Measurements from ENCODE around the gene CRYBG3. TPM values are rescaled to one million over a fixed set of nuclear protein-coding genes. Genes with fewer than 3 reads are reported as not detected.

CRYBG3 gene
- total and polyA plus RNA-seq, 2 experiments from 2014 or later: 2.7 to 20.9 TPM

DNA sequence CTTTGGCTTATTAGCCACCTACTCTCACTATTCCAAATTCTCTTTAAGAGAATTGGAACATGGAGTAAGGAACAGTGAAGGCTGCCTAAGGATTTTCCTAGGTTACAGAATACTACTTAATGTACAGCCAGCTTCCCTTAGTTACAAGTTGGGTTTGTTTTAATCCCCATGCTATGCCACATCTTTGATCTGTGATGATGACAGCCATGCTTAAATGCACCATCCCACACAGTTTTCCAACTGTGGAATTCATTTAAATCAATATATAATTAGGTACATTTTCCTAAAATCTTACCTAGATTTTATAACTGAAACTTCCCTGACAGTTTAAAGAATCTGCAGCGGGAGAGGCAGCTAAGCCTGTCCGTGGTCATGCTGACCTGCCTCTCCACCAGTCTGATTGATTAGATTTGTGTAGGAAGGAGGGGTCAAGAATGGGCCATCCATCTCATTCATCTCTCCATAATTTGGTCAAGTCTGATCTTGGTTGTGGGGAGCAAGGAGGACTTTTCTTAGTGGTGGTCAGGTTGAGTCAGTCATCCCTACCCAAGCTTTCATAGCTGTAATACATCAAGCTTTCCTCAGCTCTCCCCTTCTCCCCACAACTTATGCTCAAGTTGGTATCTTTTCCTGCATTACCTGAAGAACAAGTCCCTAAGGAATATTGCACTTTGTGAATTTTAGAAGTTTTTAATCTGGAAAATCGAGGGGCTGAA lies 113.3 kb downstream of the CRYBG3 start:
- H3K4me3 ChIP-seq: no peak overlapping the region
- H3K36me3 ChIP-seq: peaks cover 27% of the 10 kb centered on the region
- no peaks in the 10 kb centered on the region for H3K27me3 ChIP-seq
- no peak for TF ChIP-seq CTCF (IDR thresholded peaks at IDR 0.05; ENCODE audit: low read depth, low read length)
- no peaks in the 10 kb centered on the region for H3K9me3 ChIP-seq (ENCODE audit: low read depth)
- no peaks in the 10 kb centered on the region for H3K4me1 ChIP-seq (ENCODE audit: low read depth)
- no peak for DNase-seq (ENCODE audit: low read depth in 1 of 2, low spot score in 1 of 2)
- H3K27ac ChIP-seq: no peak overlapping the region

DNA sequence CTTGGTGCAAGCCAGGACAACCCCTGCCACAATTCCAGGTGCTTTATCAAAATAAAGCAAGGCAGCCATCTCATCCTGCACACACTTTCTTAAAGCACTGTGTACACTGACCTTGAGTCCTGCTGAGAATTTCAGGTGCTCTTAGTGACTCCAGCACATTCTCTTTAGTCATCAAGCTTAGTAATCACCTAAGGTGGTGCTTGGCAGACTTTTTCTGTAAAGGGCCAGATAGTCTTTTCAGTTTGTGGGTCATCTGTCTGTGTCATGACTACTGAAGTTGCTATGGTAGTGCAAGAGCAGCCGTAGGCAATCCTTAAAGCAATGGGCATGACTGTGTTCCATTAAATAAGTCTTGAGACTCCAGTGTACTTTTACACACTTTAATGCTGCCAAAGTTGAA lies 114.0 kb downstream of the CRYBG3 start:
- H3K4me1 ChIP-seq (ENCODE audit: low read depth): no peaks in the 10 kb centered on the region
- no peak overlapping the region for H3K4me3 ChIP-seq
- DNase-seq (ENCODE audit: low read depth in 1 of 2, low spot score in 1 of 2): no peak
- H3K9me3 ChIP-seq (ENCODE audit: low read depth): no peaks in the 10 kb centered on the region
- H3K36me3 ChIP-seq: peaks cover 27% of the 10 kb centered on the region
- no peak for TF ChIP-seq CTCF (IDR thresholded peaks at IDR 0.05; ENCODE audit: low read depth, low read length)
- H3K27ac ChIP-seq: no peak overlapping the region
- H3K27me3 ChIP-seq: no peaks in the 10 kb centered on the region

- no peak for TF ChIP-seq CTCF (IDR thresholded peaks at IDR 0.05; ENCODE audit: low read depth, low read length)
These were observed 115.4 kb downstream of the CRYBG3 start for GRCh38 chr3:97937205-97937604.

GRCh38 chr3:97938444-97938843 lies 116.6 kb downstream of the CRYBG3 start:
- Histone ChIP-seq H3K36me3 (peaks cover 42% of the 10 kb centered on the region), H3K4me3 (no peak overlapping the region), H3K9me3 (ENCODE audit: low read depth) (no peaks in the 10 kb centered on the region), H3K27me3 (no peaks in the 10 kb centered on the region), H3K4me1 (ENCODE audit: low read depth) (no peaks in the 10 kb centered on the region), H3K27ac (no peak overlapping the region)
- no peak for DNase-seq (ENCODE audit: low read depth in 1 of 2, low spot score in 1 of 2)
- TF ChIP-seq CTCF (IDR thresholded peaks at IDR 0.05; ENCODE audit: low read depth, low read length): no peak

More at GRCh38 chr3:97937205-97937604, 115.4 kb downstream of the CRYBG3 start:
- Histone ChIP-seq H3K27ac (no peak overlapping the region), H3K27me3 (no peaks in the 10 kb centered on the region), H3K9me3 (ENCODE audit: low read depth) (no peaks in the 10 kb centered on the region), H3K36me3 (peaks cover 31% of the 10 kb centered on the region), H3K4me3 (no peak overlapping the region), H3K4me1 (ENCODE audit: low read depth) (no peaks in the 10 kb centered on the region)
- DNase-seq (ENCODE audit: low read depth in 1 of 2, low spot score in 1 of 2): no peak

- peaks cover 44% of the 10 kb centered on the region for H3K36me3 ChIP-seq
- H3K27me3 ChIP-seq: no peaks in the 10 kb centered on the region
- no peaks in the 10 kb centered on the region for H3K4me1 ChIP-seq (ENCODE audit: low read depth)
- no peak for TF ChIP-seq CTCF (IDR thresholded peaks at IDR 0.05; ENCODE audit: low read depth, low read length)
- no peak overlapping the region for H3K27ac ChIP-seq
- H3K9me3 ChIP-seq (ENCODE audit: low read depth): no peaks in the 10 kb centered on the region
- no peak overlapping the region for H3K4me3 ChIP-seq
- no peak for DNase-seq (ENCODE audit: low read depth in 1 of 2, low spot score in 1 of 2)
These were observed 117.6 kb downstream of the CRYBG3 start for GRCh38 chr3:97939401-97939800.

All from cardiac muscle cell (in vitro differentiated cells and primary cell).